ENCODE measurements around the gene ATP1A4. TPM values are rescaled to one million over a fixed set of nuclear protein-coding genes. Genes with fewer than 3 reads are reported as not detected.

The ATP1A4 gene
- total and polyA plus RNA-seq, 2 of the 13 experiments (the other 11 are each of a cell fraction or from before 2014, with no cell fraction given), result not detected

GRCh38 chr1:160227034-160227433 is 75.6 kb downstream of the ATP1A4 start (continued):
- TF ChIP-seq, protein P1, sequence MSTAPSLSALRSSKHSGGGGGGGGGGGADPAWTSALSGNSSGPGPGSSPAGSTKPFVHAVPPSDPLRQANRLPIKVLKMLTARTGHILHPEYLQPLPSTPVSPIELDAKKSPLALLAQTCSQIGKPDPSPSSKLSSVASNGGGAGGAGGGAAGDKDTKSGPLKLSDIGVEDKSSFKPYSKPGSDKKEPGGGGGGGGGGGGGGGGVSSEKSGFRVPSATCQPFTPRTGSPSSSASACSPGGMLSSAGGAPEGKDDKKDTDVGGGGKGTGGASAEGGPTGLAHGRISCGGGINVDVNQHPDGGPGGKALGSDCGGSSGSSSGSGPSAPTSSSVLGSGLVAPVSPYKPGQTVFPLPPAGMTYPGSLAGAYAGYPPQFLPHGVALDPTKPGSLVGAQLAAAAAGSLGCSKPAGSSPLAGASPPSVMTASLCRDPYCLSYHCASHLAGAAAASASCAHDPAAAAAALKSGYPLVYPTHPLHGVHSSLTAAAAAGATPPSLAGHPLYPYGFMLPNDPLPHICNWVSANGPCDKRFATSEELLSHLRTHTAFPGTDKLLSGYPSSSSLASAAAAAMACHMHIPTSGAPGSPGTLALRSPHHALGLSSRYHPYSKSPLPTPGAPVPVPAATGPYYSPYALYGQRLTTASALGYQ (CRISPR knock-in tag; IDR thresholded peaks at IDR 0.05), result no peak
- TF ChIP-seq ZNF800 (CRISPR knock-in tag; IDR thresholded peaks at IDR 0.05) (no peak), ESRRA (CRISPR knock-in tag; IDR thresholded peaks at IDR 0.05; ENCODE audit: low read depth) (no peak), ONECUT2 (CRISPR knock-in tag; IDR thresholded peaks at IDR 0.05) (no peak), ZNF569 (CRISPR knock-in tag; IDR thresholded peaks at IDR 0.05; ENCODE audit: borderline replicate concordance) (no peak)

GRCh38 chr1:160227561-160227960 is 76.2 kb downstream of the ATP1A4 start:
- ChIA-PET POLR2A (interaction anchor here (1.4 to 1.6 kb wide), 2 partner anchors 35 to 129 kb away, joined by 3 read pairs; partner anchors contain the start of gene DCAF8), CTCF (ENCODE audit: low intra/inter-chr PET ratio, low total read pairs) (no interaction called here)
- Histone ChIP-seq H3K9me3 (ENCODE audit: low read length) (no peaks in the 10 kb centered on the region), H2AFZ (ENCODE audit: low read length) (no peak overlapping the region), H3K36me3 (replicated peaks in 1 of 2; ENCODE audit: control insufficient read depth in 1 of 2, insufficient read depth in 2 of 2, low read length in 2 of 2) (peaks cover 38 to 95% of the 10 kb centered on the region in 2 experiments), H3K79me2 (ENCODE audit: insufficient read depth, low read length) (no peaks in the 10 kb centered on the region), H3K9ac (ENCODE audit: insufficient read depth, low read depth, low read length) (no peak overlapping the region), H3K4me1 (ENCODE audit: insufficient read depth, low read length) (no peaks in the 10 kb centered on the region), H3K27ac (ENCODE audit: extremely low read length, insufficient read depth, low read length) (no peak overlapping the region), H4K20me1 (ENCODE audit: insufficient read depth, low read length) (no peaks in the 10 kb centered on the region), H3K27me3 (ENCODE audit: control insufficient read depth in 1 of 2, insufficient read depth in 2 of 2, low read length in 2 of 2) (no peaks in the 10 kb centered on the region), H3K4me3 (replicated peaks in 1 of 3; ENCODE audit: insufficient read depth in 1 of 3, low read depth in 2 of 3, low read length in 3 of 3) (no peak overlapping the region), H3K4me2 (ENCODE audit: low read depth, low read length) (no peak overlapping the region)
- DNase-seq (ENCODE audit: low spot score) (no peak), ATAC-seq (no peak), FAIRE-seq (no peak)
- in situ Hi-C loops (cut with HindIII; ENCODE audit: extremely low pct_ligation_motif_present, low pct_unique_long_range_greater_than_20kb) (no loop called here), intact Hi-C loops (cut with micrococcal nuclease; ENCODE audit: unreplicated experiment) (no loop called here)
- 86% methylated on average over 1 of the region's 1 CpG for WGBS (ENCODE audit: low lambda C conversion rate)
- TF ChIP-seq ZNF224 (CRISPR knock-in tag; IDR thresholded peaks at IDR 0.05) (no peak), ZNF879 (CRISPR knock-in tag; IDR thresholded peaks at IDR 0.05) (no peak)
- TF ChIP-seq, protein P2, sequence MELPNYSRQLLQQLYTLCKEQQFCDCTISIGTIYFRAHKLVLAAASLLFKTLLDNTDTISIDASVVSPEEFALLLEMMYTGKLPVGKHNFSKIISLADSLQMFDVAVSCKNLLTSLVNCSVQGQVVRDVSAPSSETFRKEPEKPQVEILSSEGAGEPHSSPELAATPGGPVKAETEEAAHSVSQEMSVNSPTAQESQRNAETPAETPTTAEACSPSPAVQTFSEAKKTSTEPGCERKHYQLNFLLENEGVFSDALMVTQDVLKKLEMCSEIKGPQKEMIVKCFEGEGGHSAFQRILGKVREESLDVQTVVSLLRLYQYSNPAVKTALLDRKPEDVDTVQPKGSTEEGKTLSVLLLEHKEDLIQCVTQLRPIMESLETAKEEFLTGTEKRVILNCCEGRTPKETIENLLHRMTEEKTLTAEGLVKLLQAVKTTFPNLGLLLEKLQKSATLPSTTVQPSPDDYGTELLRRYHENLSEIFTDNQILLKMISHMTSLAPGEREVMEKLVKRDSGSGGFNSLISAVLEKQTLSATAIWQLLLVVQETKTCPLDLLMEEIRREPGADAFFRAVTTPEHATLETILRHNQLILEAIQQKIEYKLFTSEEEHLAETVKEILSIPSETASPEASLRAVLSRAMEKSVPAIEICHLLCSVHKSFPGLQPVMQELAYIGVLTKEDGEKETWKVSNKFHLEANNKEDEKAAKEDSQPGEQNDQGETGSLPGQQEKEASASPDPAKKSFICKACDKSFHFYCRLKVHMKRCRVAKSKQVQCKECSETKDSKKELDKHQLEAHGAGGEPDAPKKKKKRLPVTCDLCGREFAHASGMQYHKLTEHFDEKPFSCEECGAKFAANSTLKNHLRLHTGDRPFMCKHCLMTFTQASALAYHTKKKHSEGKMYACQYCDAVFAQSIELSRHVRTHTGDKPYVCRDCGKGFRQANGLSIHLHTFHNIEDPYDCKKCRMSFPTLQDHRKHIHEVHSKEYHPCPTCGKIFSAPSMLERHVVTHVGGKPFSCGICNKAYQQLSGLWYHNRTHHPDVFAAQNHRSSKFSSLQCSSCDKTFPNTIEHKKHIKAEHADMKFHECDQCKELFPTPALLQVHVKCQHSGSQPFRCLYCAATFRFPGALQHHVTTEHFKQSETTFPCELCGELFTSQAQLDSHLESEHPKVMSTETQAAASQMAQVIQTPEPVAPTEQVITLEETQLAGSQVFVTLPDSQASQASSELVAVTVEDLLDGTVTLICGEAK (IDR thresholded peaks at IDR 0.05), result peak; percentile 65
- TF ChIP-seq, protein P2 (CRISPR knock-in tag; IDR thresholded peaks at IDR 0.05), result peak; percentile 91; the same call in 1 of the 2 replicates
- no TSS peak for BruUV-seq (replicated peaks)

Measured in HepG2 (cell line).